Gastrocnemius medialis (tissue), 4 donors: ENCODE measurements around the gene SLC35E1. TPM values are rescaled to one million over a fixed set of nuclear protein-coding genes. Genes with fewer than 3 reads are reported as not detected.
"Not testable (repeated sequence)": the region's sequence is repeated elsewhere in the genome, so short reads cannot be mapped to it uniquely, and the experiment has no call there.

Experiments used
- ATAC-seq, 2 donors: fragments of 150-250 bp; one replicate each; pipeline ENCODE4 v1.9.1; 2016
- DNase-seq, 2 donors: peaks; one replicate each; pipeline ENCODE4 v3.0.0-alpha.2; 2019
- H3K27ac ChIP-seq, 4 donors: fragments of 200-600 bp; sonication (generic); 1 replicate in 1 of 4; 2 replicates in 3 of 4; pipeline ENCODE4 v1.5.1; 2016 to 2018; ENCODE audit warnings: mild to moderate bottlenecking in 2 of 4, moderate library complexity in 1 of 4
- H3K27me3 ChIP-seq, 3 donors: fragments of 200-600 bp; sonication (generic) in 2 of 3; 1 replicate in 1 of 3; 2 replicates in 2 of 3; pipeline versions ENCODE4 v1.5.1 to v1.6.0; 2016 to 2019; ENCODE audit warnings: mild to moderate bottlenecking in 1 of 3, moderate library complexity in 1 of 3
- H3K36me3 ChIP-seq, 2 donors: fragments of 200-600 bp; sonication (generic) in 1 of 2; one replicate each; pipeline ENCODE4 v1.5.1; 2017 to 2018
- H3K4me1 ChIP-seq, 2 donors: fragments of 200-600 bp; sonication (generic) in 1 of 2; one replicate each; pipeline ENCODE4 v1.5.1; 2016 to 2017; ENCODE audit warnings: mild to moderate bottlenecking in 2 of 2
- H3K4me3 ChIP-seq, 4 donors: fragments of 200-600 bp; sonication (generic) in 3 of 4; 1 replicate in 1 of 4; 2 replicates in 3 of 4; pipeline ENCODE4 v1.5.1; 2016 to 2019; ENCODE audit warnings: mild to moderate bottlenecking in 2 of 4
- H3K9me3 ChIP-seq, 3 donors: fragments of 200-600 bp; sonication (generic) in 2 of 3; 1 replicate in 1 of 3; 2 replicates in 2 of 3; pipeline ENCODE4 v1.5.1; 2016 to 2019
- POLR2A ChIP-seq, 2 donors: fragments of 450-650 bp; IDR thresholded peaks; one replicate each; pipeline ENCODE4 v1.6.1; 2017; ENCODE audit warnings: antibody characterized with exemption in 2 of 2, mild to moderate bottlenecking in 2 of 2, moderate library complexity in 2 of 2
- in situ Hi-C, 4 donors: fragments of 200-750 bp; cut with MboI; loops; one replicate each; pipeline versions ENCODE4 v1.15.0 to v1.8.0; 2017; ENCODE audit warnings: low sequenced_read_pairs in 4 of 4
- intact Hi-C: fragments of 100-400 bp; cut with DNase I; formaldehyde crosslinking; loops from one replicate; pipeline ENCODE4 v1.15.1; 2023; ENCODE audit warnings: low total_unique reads
- total RNA-seq, 4 donors: library from RNA; depleted of rRNA; stranded (reverse); fragments of >200 nt; gene quantifications; one replicate each; pipeline versions ENCODE4 v1.1.0 to v1.2.3, GENCODE V29; 2016
- TF ChIP-seq, protein P1 (sequence below), 5 experiments: fragments of 450-650 bp in 3 of 5; fragments of 200-600 bp in 2 of 5; sonication (generic) in 2 of 5; IDR thresholded peaks in 4 of 5; conservative IDR thresholded peaks in 1 of 5; 1 replicate in 4 of 5; 2 replicates in 1 of 5; pipeline ENCODE4 v1.5.1; 2016 to 2019; ENCODE audit warnings: antibody characterized with exemption in 5 of 5, mild to moderate bottlenecking in 3 of 5, moderate library complexity in 3 of 5

Gene SLC35E1
- total RNA-seq, 4 donors from 2014 or later, result 24.1 to 60.3 (median 40.1) TPM

DNA sequence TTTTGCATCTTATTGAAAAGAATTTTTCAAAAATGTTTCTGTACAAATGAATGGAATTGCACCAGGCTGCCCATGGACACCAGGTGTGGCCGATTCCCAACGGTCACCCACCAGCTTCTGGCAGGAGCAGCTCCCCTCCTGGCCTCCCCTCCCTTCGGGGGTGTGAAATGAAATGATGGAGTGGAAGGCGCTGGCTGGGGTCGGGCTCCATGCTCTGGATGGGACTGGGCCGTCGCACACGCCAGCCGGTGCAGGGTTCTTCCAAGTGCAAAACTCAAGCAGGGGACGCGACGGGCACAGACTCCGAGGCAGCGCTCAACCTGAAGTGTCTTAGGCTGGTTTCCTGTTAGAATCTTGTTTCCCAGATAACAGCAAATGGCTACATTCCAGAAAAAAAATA, 54.2 kb downstream of the SLC35E1 start:
- DNase-seq (no peak), ATAC-seq (no peak)
- no peak overlapping the region for H3K27ac ChIP-seq
- no peaks in the 10 kb centered on the region for H3K27me3 ChIP-seq
- no peaks in the 10 kb centered on the region for H3K4me1 ChIP-seq
- no peaks in the 10 kb centered on the region for H3K9me3 ChIP-seq
- intact Hi-C loops (no loop called here), in situ Hi-C loops (loop anchor here in 1 of 4 donors (25.0 kb wide), 1 partner anchor 306 kb away; no protein-coding TSS in a partner anchor)
- H3K4me3 ChIP-seq, result no peak overlapping the region
- TF ChIP-seq POLR2A (IDR thresholded peaks at IDR 0.05), result no peak
- TF ChIP-seq, protein P1, sequence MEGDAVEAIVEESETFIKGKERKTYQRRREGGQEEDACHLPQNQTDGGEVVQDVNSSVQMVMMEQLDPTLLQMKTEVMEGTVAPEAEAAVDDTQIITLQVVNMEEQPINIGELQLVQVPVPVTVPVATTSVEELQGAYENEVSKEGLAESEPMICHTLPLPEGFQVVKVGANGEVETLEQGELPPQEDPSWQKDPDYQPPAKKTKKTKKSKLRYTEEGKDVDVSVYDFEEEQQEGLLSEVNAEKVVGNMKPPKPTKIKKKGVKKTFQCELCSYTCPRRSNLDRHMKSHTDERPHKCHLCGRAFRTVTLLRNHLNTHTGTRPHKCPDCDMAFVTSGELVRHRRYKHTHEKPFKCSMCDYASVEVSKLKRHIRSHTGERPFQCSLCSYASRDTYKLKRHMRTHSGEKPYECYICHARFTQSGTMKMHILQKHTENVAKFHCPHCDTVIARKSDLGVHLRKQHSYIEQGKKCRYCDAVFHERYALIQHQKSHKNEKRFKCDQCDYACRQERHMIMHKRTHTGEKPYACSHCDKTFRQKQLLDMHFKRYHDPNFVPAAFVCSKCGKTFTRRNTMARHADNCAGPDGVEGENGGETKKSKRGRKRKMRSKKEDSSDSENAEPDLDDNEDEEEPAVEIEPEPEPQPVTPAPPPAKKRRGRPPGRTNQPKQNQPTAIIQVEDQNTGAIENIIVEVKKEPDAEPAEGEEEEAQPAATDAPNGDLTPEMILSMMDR (IDR thresholded peaks at IDR 0.05 in 4 of 5, conservative IDR thresholded peaks at IDR 0.05 in 1 of 5), result no peak
- H3K36me3 ChIP-seq, result peaks cover 0 to 86% of the 10 kb centered on the region in 2 donors

DNA sequence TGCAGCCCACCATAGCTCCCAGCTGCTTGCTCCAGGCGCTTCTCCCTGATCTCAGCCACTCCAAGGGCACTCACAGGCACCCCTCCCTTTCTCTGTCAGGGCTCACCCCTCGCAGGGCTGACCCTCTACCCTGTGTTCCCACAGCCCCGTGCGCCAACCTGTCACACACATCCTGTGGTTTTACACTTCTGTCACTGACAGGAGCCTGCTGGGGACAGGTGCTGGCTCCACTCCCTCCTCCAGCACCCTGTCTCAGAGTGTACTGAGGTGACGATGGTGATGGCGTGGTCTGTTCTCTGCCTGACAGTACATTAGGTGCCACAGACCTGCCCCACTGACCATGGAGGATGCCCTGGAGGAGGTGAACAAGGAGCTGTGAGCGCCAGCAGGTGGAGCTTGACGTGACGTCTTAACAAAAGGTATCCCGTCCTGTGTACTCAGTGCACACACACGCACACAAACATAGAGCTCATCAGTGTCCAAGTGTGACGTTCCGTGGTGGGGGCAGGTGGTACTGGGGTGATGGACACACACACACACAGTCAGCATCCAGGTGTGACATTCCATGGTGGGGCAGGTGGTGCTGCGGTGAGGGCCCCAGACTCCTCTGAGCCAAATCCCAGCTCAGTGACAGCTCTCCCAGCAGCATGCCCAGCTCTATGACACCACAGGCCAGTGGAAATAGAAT, 55.1 kb downstream of the SLC35E1 start:
- TF ChIP-seq, protein P1 (IDR thresholded peaks at IDR 0.05 in 4 of 5, conservative IDR thresholded peaks at IDR 0.05 in 1 of 5), result no peak
- no peaks in the 10 kb centered on the region for H3K4me1 ChIP-seq
- no peak overlapping the region for H3K4me3 ChIP-seq
- H3K9me3 ChIP-seq, result no peaks in the 10 kb centered on the region
- H3K27ac ChIP-seq, result no peak overlapping the region
- no peak for DNase-seq
- in situ Hi-C loops (loop anchor here in 1 of 4 donors (25.0 kb wide), 1 partner anchor 305 kb away; no protein-coding TSS in a partner anchor), intact Hi-C loops (no loop called here)
- peaks cover 0 to 78% of the 10 kb centered on the region in 2 donors for H3K36me3 ChIP-seq
- H3K27me3 ChIP-seq, result no peaks in the 10 kb centered on the region
- ATAC-seq, result peak in 1 of 2 donors; percentile 12

DNA sequence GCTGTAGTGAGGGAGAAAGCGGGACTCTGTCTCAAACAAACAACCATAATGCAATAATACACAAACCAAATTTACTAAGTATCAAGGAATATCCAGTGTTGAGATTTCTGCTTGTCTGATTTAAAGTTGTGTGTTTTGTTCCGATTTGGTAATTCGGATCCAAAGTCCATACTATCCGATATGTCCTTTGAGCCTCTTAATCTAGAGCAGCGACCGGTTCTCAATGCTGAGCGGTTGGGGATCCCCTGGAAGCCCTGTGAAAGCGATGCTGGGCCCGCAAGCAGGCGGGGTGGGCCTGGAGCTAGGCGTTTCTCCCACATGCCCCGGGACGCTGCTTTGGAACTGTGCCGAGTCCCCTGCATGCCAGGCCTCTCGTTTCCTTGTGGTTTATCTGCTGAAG, 55.8 kb downstream of the SLC35E1 start:
- DNase-seq (no peak), ATAC-seq (no peak)
- in situ Hi-C loops (loop anchor here in 1 of 4 donors (25.0 kb wide), 1 partner anchor 304 kb away; no protein-coding TSS in a partner anchor), intact Hi-C loops (no loop called here)
- H3K4me1 ChIP-seq, result no peaks in the 10 kb centered on the region
- no peaks in the 10 kb centered on the region for H3K27me3 ChIP-seq
- no peak overlapping the region for H3K27ac ChIP-seq
- TF ChIP-seq POLR2A (IDR thresholded peaks at IDR 0.05), result no peak
- TF ChIP-seq, protein P1 (IDR thresholded peaks at IDR 0.05 in 4 of 5, conservative IDR thresholded peaks at IDR 0.05 in 1 of 5), result no peak
- peaks cover 0 to 75% of the 10 kb centered on the region in 2 donors for H3K36me3 ChIP-seq
- H3K4me3 ChIP-seq, result no peak overlapping the region
- no peaks in the 10 kb centered on the region for H3K9me3 ChIP-seq

DNA sequence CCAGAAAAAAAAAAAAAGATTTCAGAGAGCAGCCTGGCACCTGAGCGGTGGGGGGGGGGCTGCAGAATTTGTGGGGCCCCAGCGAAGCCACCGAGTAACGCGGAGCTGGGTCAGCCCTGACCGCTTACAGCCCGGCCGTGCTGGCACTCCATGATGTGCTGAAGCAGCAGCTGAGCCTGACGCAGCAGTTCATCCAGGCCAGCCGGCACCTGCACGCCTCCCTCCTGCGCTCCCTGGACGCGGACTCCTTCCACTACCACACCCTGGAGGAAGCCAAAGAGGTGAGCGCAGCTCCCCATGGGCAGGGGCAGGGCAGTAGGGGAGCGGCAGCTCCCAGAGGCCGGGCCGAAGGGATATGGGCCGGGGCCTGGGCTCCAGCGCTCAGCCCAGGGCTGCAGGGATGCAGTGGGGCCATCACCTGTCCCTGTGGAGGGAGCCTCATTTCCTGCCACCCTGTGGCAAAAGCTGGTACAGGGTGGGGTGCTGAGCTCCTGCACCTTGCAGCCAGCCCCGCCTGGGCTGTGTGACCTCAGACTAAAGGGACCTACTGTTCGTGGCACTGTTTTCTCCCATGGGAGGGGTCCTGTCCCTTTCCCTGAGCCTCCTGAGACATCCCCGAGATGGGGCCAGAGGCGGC, 57.7 kb downstream of the SLC35E1 start:
- in situ Hi-C loops (loop anchor here in 1 of 4 donors (25.0 kb wide), 1 partner anchor 302 kb away; no protein-coding TSS in a partner anchor), intact Hi-C loops (no loop called here)
- ATAC-seq, result no peak
- no peak for TF ChIP-seq POLR2A (IDR thresholded peaks at IDR 0.05)
- TF ChIP-seq, protein P1 (IDR thresholded peaks at IDR 0.05 in 4 of 5, conservative IDR thresholded peaks at IDR 0.05 in 1 of 5), result no peak
- H3K9me3 ChIP-seq, result no peaks in the 10 kb centered on the region
- no peak overlapping the region for H3K27ac ChIP-seq
- H3K4me1 ChIP-seq, result no peaks in the 10 kb centered on the region
- H3K4me3 ChIP-seq, result no peak overlapping the region
- peaks cover 0 to 74% of the 10 kb centered on the region in 2 donors for H3K36me3 ChIP-seq
- no peak for DNase-seq
- H3K27me3 ChIP-seq, result no peaks in the 10 kb centered on the region

DNA sequence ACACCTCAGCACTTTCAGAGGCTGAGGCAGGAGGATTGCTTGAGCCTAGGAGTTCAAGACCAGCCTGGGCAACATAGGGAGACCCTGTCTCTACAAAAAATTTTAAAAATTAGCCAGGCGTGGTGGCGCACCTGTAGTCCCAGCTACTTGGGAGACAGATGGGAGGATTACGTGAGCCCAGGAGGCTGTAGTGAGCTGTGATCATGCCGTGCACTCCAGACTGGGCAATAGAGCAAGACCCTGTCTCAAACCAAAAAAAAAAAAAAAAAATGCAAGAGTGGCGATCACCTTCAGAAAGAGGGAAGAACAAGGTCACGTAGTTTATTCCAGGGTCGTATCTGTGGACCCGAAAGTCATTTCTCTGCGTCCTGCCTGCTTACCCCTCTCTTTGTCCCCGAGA, 59.6 kb downstream of the SLC35E1 start:
- H3K4me3 ChIP-seq, DNase-seq, H3K27ac ChIP-seq, H3K9me3 ChIP-seq, H3K27me3 ChIP-seq, intact Hi-C loops, ATAC-seq, H3K4me1 ChIP-seq: not testable (repeated sequence)
- peaks cover 0 to 60% of the 10 kb centered on the region in 2 donors for H3K36me3 ChIP-seq
- in situ Hi-C loops, result loop anchor here in 1 of 4 donors (25.0 kb wide), 1 partner anchor 300 kb away; no protein-coding TSS in a partner anchor
